Caco-2 (cell line): Measurements from ENCODE around the gene RPUSD1. TPM values are rescaled to one million over a fixed set of nuclear protein-coding genes. Genes with fewer than 3 reads are reported as not detected.

ENCODE experiments used
- BruUV-seq: library from RNA; stranded (reverse); fragments of 400-500 nt; replicated peaks from 2 replicates; lab custom pipeline; 2021; lab: Mats Ljungman, UMichigan
- CTCF ChIA-PET: fragments of 300-600 bp; sonication (Branson Sonifier 250); formaldehyde crosslinking; loops from one replicate; lab custom pipeline; 2022; ENCODE audit warnings: antibody characterized with exemption; lab: Charles Lee
- POLR2A ChIA-PET: fragments of 300-600 bp; sonication (Branson Sonifier 250); formaldehyde crosslinking; loops from one replicate; lab custom pipeline; 2022; ENCODE audit warnings: antibody characterized with exemption; lab: Charles Lee
- DNase-seq, 2 experiments: peaks; one replicate each; pipeline versions ENCODE4 v3.0.0 to v3.0.0-alpha.2; 2020 to 2022
- H3K27me3 ChIP-seq: replicated peaks from 2 replicates; pipeline ENCODE4 v1.6.0; 2011; ENCODE audit warnings: low read length; ENCODE audit not compliant: control insufficient read depth, insufficient read depth
- H3K36me3 ChIP-seq: 2 replicates; pipeline ENCODE4 v1.5.1; 2011; ENCODE audit warnings: low read length; ENCODE audit not compliant: control insufficient read depth, insufficient read depth
- H3K4me1 ChIP-seq: fragments of 250-450 bp; sonication (Bioruptor Pico); 2 replicates; pipeline ENCODE4 v1.5.1; 2020; ENCODE audit warnings: mild to moderate bottlenecking
- H3K4me3 ChIP-seq: 2 replicates; pipeline ENCODE4 v1.5.1; 2011; ENCODE audit warnings: low read depth, mild to moderate bottlenecking, control low read depth, low read length
- H3K9me3 ChIP-seq: fragments of 250-450 bp; sonication (Bioruptor Pico); 2 replicates; pipeline ENCODE4 v1.5.1; 2020; ENCODE audit warnings: mild to moderate bottlenecking, moderate library complexity
- H3K27ac Mint-ChIP-seq: one replicate; pipeline ENCODE4 v1.8.0; 2022; ENCODE audit warnings: mixed read lengths; ENCODE audit not compliant: unreplicated experiment
- H3K27me3 Mint-ChIP-seq: one replicate; pipeline ENCODE4 v1.8.0; 2022; ENCODE audit warnings: mixed read lengths; ENCODE audit not compliant: insufficient read depth, unreplicated experiment
- H3K36me3 Mint-ChIP-seq: one replicate; pipeline ENCODE4 v1.8.0; 2022; ENCODE audit warnings: mild to moderate bottlenecking, mixed read lengths; ENCODE audit not compliant: insufficient read depth, unreplicated experiment
- H3K4me1 Mint-ChIP-seq: one replicate; pipeline ENCODE4 v1.8.0; 2022; ENCODE audit warnings: low read depth, mixed read lengths; ENCODE audit not compliant: unreplicated experiment
- H3K4me3 Mint-ChIP-seq: one replicate; pipeline ENCODE4 v1.8.0; 2022; ENCODE audit warnings: mild to moderate bottlenecking, moderate library complexity, mixed read lengths; ENCODE audit not compliant: unreplicated experiment
- H3K9me3 Mint-ChIP-seq: one replicate; pipeline ENCODE4 v1.8.0; 2022; ENCODE audit warnings: mixed read lengths; ENCODE audit not compliant: unreplicated experiment
- CTCF ChIP-seq, 2 experiments: fragments of 200-600 bp in 1 of 2; IDR thresholded peaks; 1 replicate in 1 of 2; 2 replicates in 1 of 2; pipeline versions ENCODE4 v1.5.1 to v1.8.0; 2011 to 2022; ENCODE audit warnings: antibody characterized with exemption in 1 of 2, control low read depth in 1 of 2, inconsistent platforms in 1 of 2, low read depth in 1 of 2, low read length in 1 of 2, mild to moderate bottlenecking in 1 of 2, moderate library complexity in 1 of 2; ENCODE audit not compliant: insufficient read depth in 1 of 2, severe bottlenecking in 1 of 2, unreplicated experiment in 1 of 2
- intact Hi-C: fragments of 100-400 bp; cut with micrococcal nuclease; formaldehyde crosslinking; loops from one replicate; pipeline ENCODE4 v1.10.0; 2022; ENCODE audit not compliant: unreplicated experiment
- total RNA-seq: library from RNA; stranded (reverse); gene quantifications from 2 replicates; pipeline ENCODE4 v1.2.3, GENCODE V29; 2022

Gene RPUSD1
- total RNA-seq, 1 experiment from 2014 or later = 44.0 TPM

- CTCF ChIA-PET = interaction anchor here (1.0 kb wide), 1 partner anchor 91 kb away, joined by 10 read pairs; no protein-coding TSS in a partner anchor
- no peak for TF ChIP-seq CTCF (IDR thresholded peaks at IDR 0.05; ENCODE audit: insufficient read depth in 1 of 2, low read depth in 1 of 2, low read length in 1 of 2, severe bottlenecking in 1 of 2, unreplicated experiment in 1 of 2)
- BruUV-seq = no TSS peak
- no peaks in the 10 kb centered on the region for H3K36me3 ChIP-seq
- no peaks in the 10 kb centered on the region for H3K9me3 ChIP-seq
- H3K9me3 Mint-ChIP-seq = no peaks in the 10 kb centered on the region
- no peak overlapping the region for H3K4me3 ChIP-seq
- no peak for DNase-seq
- H3K4me1 Mint-ChIP-seq = no peaks in the 10 kb centered on the region
- no peaks in the 10 kb centered on the region for H3K27me3 Mint-ChIP-seq
- H3K27ac Mint-ChIP-seq = no peak overlapping the region
- H3K36me3 Mint-ChIP-seq = peaks cover 22% of the 10 kb centered on the region
- no peaks in the 10 kb centered on the region for H3K27me3 ChIP-seq
- peaks cover 9% of the 10 kb centered on the region for H3K4me1 ChIP-seq
- intact Hi-C loops = no loop called here
- POLR2A ChIA-PET = interaction anchor here (2.1 kb wide), 1 partner anchor 15 kb away, joined by 8 read pairs; the partner anchor contains the start of genes CHTF18 and RPUSD1
- no peak overlapping the region for H3K4me3 Mint-ChIP-seq
Measured at GRCh38 chr16:803754-804080, 15.5 kb upstream of the RPUSD1 start.

- ChIA-PET POLR2A (interaction anchor here (2.1 kb wide), 1 partner anchor 15 kb away, joined by 8 read pairs; the partner anchor contains the start of genes CHTF18 and RPUSD1), CTCF (interaction anchor here (1.0 kb wide), 1 partner anchor 91 kb away, joined by 10 read pairs; no protein-coding TSS in a partner anchor)
- H3K27me3 ChIP-seq = no peaks in the 10 kb centered on the region
- intact Hi-C loops = no loop called here
- no peaks in the 10 kb centered on the region for H3K4me1 Mint-ChIP-seq
- H3K27me3 Mint-ChIP-seq = no peaks in the 10 kb centered on the region
- H3K9me3 Mint-ChIP-seq = no peaks in the 10 kb centered on the region
- no peak overlapping the region for H3K4me3 ChIP-seq
- no peak overlapping the region for H3K27ac Mint-ChIP-seq
- no peak for DNase-seq
- no peak overlapping the region for H3K4me3 Mint-ChIP-seq
- H3K36me3 Mint-ChIP-seq = peaks cover 28% of the 10 kb centered on the region
- TF ChIP-seq CTCF (IDR thresholded peaks at IDR 0.05; ENCODE audit: insufficient read depth in 1 of 2, low read depth in 1 of 2, low read length in 1 of 2, severe bottlenecking in 1 of 2, unreplicated experiment in 1 of 2) = no peak
- no peaks in the 10 kb centered on the region for H3K36me3 ChIP-seq
- peaks cover 9% of the 10 kb centered on the region for H3K4me1 ChIP-seq
- BruUV-seq = no TSS peak
- no peaks in the 10 kb centered on the region for H3K9me3 ChIP-seq
Measured at GRCh38 chr16:802914-803753, 15.0 kb upstream of the RPUSD1 start.

- Mint-ChIP-seq H3K4me3 (no peak overlapping the region), H3K4me1 (no peaks in the 10 kb centered on the region), H3K9me3 (no peaks in the 10 kb centered on the region), H3K27ac (no peak overlapping the region), H3K27me3 (no peaks in the 10 kb centered on the region), H3K36me3 (peaks cover 28% of the 10 kb centered on the region)
- Histone ChIP-seq H3K4me3 (no peak overlapping the region), H3K4me1 (peaks cover 9% of the 10 kb centered on the region), H3K36me3 (no peaks in the 10 kb centered on the region), H3K27me3 (no peaks in the 10 kb centered on the region), H3K9me3 (no peaks in the 10 kb centered on the region)
- intact Hi-C loops = no loop called here
- TF ChIP-seq CTCF (IDR thresholded peaks at IDR 0.05; ENCODE audit: insufficient read depth in 1 of 2, low read depth in 1 of 2, low read length in 1 of 2, severe bottlenecking in 1 of 2, unreplicated experiment in 1 of 2) = no peak
- POLR2A ChIA-PET = interaction anchor here (2.1 kb wide), 1 partner anchor 14 kb away, joined by 8 read pairs; the partner anchor contains the start of genes CHTF18 and RPUSD1
- BruUV-seq = no TSS peak
- DNase-seq = no peak
- CTCF ChIA-PET = no interaction called here
Measured at GRCh38 chr16:802461-802860, 14.3 kb upstream of the RPUSD1 start.
